HL-60/S4 treated with retinoic acid at 250 ng/mL for 4 days and 3 days (cell line): ENCODE data around the gene P2RY2.

Experiments used
- in situ Hi-C: fragments of 300-500 bp; cut with MboI; formaldehyde crosslinking; loops from 2 replicates; pipeline ENCODE4 v1.7.0; 2022; ENCODE audit warnings: low sequenced_read_pairs

The P2RY2 gene

GRCh38 chr11:73218106-73218829, at the start of gene P2RY2:
P2RY2 (plus strand) TSS chr11:73218281; CDS start chr11:73234160, 15,879 bp downstream.
- in situ Hi-C loops = no loop called here

DNA sequence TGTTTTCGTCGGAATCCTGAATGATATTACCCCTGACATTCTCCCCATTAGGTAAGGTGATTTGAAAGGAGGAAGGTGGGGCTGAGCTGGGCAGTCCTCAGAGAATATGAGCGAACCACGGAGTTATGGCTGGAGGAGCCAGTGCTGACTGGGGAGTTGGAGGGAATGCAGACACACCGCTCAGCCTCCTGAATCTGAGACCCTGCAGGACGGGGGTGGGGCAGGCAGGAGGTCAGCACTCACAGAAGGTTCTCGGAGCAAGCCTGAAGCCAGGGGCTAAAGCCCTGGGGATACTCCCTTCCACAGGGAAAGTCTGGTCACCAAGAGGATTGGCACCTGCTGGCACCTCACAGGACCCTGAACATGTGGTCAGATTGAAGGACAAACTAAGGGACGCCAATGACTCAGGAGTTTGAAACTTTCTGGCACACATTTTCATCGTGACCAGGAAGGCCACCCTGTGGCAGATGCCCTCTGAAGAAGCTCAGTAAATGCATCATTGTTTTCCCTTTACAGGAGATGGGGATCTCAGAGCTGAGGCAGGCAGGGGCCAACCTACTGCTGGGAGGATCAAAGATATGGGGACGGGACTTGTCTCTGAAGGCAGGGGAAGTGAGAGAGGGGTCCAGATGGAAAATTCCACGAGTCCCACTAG, 49.0 kb upstream of the P2RY2 start:
- in situ Hi-C loops = no loop called here

- in situ Hi-C loops = loop anchor here (10.0 kb wide), 1 partner anchor 445 kb away; no protein-coding TSS in a partner anchor
Observed at GRCh38 chr11:73170140-73170539, 47.9 kb upstream of the P2RY2 start.

GRCh38 chr11:73171436-73172161, 46.5 kb upstream of the P2RY2 start:
- in situ Hi-C loops = loop anchor here (10.0 kb wide), 1 partner anchor 447 kb away; no protein-coding TSS in a partner anchor

- in situ Hi-C loops = loop anchor here (10.0 kb wide), 1 partner anchor 448 kb away; no protein-coding TSS in a partner anchor
Observed at GRCh38 chr11:73172992-73173656, 45.0 kb upstream of the P2RY2 start.

DNA sequence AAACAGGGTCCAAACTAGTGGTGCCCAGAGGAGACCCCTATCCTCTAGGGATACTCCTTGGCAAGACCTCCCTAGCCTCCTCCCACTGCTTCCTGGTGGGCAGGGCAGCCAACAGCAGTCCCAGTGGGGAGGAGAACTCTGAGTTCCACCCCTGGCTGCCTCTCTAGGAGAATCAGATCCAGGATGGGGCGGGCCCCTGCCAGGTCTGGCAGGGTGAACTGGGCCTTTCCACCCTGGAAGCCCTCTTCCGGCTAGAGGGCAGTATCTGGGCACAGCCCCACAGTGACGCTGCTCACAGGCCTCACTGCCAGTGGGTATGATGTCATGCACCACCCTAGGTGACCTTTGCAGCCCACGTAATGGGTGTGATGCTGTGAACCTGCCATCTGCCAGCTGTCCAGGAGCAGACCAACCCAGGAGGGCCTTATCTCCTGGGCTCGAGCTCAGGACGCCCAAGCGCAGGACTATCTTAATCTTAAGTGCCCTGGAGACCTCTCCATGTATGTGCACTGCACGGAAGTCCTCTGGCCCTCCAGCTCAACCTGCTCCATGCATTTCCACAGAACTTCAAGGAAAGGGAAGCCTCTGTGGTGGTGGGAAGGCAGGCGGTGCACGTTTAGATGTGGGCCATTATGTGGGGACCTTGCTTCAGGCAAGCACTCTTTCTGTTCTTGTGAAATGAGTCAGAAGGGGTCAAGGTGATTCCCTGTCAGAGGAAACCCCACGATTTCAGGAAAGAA, 44.2 kb upstream of the P2RY2 start:
- in situ Hi-C loops = loop anchor here (10.0 kb wide), 1 partner anchor 449 kb away; no protein-coding TSS in a partner anchor

- in situ Hi-C loops = loop anchor here (10.0 kb wide), 1 partner anchor 450 kb away; no protein-coding TSS in a partner anchor
Observed at GRCh38 chr11:73174495-73174791, 43.6 kb upstream of the P2RY2 start.

GRCh38 chr11:73175551-73176144, 42.4 kb upstream of the P2RY2 start:
- in situ Hi-C loops = loop anchor here (10.0 kb wide), 1 partner anchor 451 kb away; no protein-coding TSS in a partner anchor

DNA sequence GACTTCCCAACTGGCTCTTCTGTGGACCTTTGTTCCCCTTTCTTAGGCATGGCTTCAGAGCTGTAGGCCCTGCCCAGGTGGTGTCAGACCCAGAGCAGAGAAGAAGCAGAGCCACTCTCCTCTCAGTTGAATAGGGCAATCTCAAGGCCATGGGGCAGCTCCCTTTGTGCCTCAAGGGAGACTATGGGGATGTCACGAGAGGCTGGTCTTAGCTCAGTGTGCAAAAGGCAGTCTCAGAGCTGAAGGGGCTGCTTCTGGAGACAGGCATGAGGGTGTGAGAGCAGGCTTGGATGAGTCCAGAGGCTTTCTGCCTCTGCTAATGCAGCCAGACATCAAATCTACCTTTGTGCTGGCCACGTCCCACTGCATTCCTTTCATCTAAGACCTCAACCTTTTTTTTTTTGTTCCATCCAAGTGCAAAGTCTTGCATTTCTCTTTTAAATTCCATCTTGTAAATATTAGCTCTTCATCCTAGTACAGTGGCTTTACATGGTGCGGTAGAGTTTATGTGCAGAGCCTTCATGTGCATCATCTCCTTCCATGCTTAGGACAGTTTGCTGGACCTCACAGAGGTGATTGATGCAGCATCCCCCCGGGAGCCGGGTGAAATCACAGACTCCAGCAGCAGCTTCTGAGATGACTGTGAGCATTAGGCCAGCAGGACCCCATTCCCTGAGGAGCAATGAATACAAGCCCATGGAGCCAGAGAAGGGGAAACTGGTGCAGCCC, 41.8 kb upstream of the P2RY2 start:
- in situ Hi-C loops = loop anchor here (10.0 kb wide), 1 partner anchor 452 kb away; no protein-coding TSS in a partner anchor

DNA sequence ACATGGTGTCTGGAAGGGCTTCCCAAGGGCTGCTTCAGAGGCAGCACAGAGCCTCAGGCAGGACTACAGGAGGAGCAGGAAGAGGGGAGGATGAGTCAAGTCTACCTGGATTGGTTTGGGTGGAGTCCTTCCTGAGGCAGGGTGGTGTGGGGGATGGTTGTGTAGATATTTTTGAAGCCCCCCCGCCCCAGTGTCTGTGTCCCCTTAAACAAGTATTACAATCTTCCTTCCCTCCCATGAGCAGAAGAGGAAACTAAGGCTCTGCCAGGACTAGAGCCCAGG, 41.3 kb upstream of the P2RY2 start:
- in situ Hi-C loops = loop anchor here (10.0 kb wide), 1 partner anchor 452 kb away; no protein-coding TSS in a partner anchor

DNA sequence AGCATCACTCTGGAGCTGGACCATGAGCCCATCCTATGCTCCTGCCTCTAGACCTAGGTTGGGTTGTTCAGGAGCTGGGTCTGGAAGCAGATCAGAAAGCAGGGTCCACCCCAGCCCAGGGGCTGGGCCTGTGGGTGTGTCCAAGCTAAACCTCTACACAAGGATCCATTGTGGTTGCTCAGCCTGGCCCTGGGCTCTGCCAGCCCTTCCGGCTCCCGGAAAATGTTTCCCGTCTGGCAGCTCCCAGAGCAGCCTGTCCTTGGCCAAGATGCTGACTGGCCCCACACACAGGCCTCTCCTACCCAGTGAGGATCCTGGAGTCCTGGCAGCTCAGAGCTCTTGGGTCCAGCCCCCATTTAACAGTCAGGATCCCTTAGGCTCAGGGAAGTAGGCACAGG, 40.7 kb upstream of the P2RY2 start:
- in situ Hi-C loops = loop anchor here (10.0 kb wide), 1 partner anchor 453 kb away; no protein-coding TSS in a partner anchor

DNA sequence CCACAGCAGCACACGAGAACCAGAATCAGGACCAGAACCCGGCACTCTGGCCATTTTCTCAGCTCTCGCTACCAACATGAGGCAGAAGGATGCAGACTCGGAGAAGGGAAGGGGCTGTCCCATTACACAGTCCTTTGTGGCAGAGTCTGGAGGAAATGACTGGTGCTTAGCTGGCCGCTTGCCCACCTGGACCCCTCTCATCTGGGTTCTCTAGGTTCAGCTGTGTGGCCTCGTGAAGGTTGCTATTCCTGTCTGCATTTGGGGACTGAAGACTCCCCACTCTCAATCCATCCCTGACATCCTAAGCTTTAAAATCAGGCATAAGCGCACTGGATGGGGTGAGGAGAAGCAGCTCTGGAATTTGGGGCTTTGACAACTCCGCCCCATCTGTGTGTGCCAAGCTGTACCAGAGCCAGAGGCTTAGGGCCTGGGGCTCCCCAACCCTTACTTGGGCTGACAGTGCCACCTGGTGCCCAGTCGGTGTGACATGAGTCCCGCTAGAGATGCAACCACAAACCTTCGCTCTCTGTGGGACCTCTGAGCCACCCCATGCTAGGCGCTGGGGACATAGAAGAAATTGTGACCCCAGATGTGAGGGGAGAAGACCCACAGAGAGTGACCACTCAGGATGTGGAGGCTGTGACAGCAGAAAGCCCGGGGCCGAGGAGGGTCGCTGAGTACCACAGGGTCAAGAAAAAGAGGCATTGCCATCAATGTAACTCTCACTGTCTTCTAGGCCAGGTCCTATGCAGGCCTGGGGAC, 40.1 kb upstream of the P2RY2 start:
- in situ Hi-C loops = loop anchor here (10.0 kb wide), 1 partner anchor 453 kb away; no protein-coding TSS in a partner anchor

DNA sequence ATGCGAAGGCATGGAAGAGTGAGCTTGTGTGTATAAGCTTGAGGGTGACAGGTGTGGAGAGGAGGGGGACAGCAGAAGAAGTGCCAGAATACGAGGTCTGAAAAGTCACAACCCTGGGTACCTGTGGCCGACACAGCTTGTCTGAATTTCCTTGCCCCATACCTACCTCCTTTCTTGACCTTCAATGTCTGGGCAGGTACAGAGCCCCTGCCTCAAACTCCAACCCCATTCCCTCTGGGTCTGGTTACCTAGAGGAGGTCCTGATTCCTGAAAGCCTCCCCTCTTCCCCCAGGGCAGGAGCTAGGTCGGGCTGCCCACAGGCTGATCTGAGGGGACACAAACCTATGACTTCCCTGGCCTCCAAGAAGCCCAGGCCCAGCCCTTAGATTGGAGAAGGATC, 39.4 kb upstream of the P2RY2 start:
- in situ Hi-C loops = loop anchor here (10.0 kb wide), 1 partner anchor 454 kb away; no protein-coding TSS in a partner anchor

DNA sequence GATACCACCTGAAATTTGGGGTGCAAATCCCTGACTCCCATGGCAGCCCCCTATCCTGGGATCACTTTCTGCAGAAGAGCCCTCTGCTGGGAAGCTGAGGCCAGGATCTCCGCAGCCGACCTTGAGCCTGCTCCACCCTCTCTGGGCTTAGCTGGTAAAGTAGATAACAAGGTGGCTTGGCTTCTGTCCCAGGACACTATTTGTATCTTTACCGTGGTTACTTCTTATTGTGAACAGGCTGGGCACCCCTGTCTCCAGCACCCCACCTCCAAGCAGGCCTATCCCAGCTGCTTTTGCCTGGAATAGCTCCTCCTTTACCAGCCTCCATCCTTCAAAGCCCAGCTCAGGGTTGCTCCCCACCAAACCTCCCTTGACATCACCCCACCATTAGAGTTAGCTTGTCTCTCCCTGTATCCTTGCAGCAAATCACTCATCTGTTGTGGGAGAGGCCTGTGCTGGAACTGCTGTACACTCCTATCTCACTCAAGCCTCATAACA, 35.2 kb upstream of the P2RY2 start:
- in situ Hi-C loops = no loop called here

DNA sequence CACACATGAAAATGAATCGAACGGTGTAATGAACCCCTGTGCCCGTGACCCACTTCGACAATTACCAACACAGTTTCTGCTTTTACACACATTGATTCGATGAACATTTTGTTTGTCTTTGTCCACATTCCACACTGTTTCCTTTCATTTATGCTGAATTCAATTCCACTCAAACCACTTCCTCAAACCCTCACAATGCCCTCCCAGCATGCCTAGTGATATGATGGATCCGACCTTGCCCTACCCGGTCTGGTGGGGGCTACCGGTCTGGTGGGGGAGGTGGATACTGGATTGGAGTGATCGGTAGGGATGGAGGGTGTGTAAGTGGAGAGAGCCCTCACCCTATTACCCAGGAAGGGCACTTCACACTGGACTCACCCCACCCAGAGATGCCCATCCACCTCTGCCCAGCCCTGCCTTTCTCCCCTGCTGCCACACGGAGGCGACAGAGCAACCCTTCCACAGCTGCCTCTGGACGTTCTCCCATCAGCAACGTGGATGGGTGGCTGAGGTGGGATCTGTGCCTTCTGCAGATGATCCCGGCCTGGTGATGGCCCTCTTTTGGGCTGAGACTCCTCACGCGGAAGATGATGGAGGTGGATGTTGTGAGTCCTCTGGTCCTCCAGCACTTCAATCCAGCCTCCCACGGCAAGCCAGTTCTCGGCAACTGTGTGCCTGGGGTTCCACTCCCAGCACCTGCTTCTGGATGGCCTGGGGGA, 33.0 kb upstream of the P2RY2 start:
- in situ Hi-C loops = loop anchor here (5.0 kb wide), 1 partner anchor 52 kb away; no protein-coding TSS in a partner anchor

- in situ Hi-C loops = loop anchor here (5.0 kb wide), 1 partner anchor 52 kb away; no protein-coding TSS in a partner anchor
Observed at GRCh38 chr11:73185680-73186293, 32.3 kb upstream of the P2RY2 start.

GRCh38 chr11:73186294-73186850, 31.7 kb upstream of the P2RY2 start:
- in situ Hi-C loops = loop anchor here (5.0 kb wide), 1 partner anchor 51 kb away; no protein-coding TSS in a partner anchor
